Neutrophil (primary cell): ENCODE results near the gene EIF6.

Experiments used
- H3K27ac ChIP-seq: fragments of 200-600 bp; sonication (generic); 2 replicates; pipeline ENCODE4 v1.5.1; 2016; ENCODE audit warnings: mild to moderate bottlenecking, moderate library complexity
- H3K27me3 ChIP-seq: fragments of 200-600 bp; sonication (generic); 2 replicates; pipeline ENCODE4 v1.6.0; 2016; ENCODE audit warnings: mild to moderate bottlenecking
- H3K36me3 ChIP-seq: fragments of 200-600 bp; sonication (generic); 2 replicates; pipeline ENCODE4 v1.5.1; 2017
- H3K4me1 ChIP-seq, 2 experiments: fragments of 200-600 bp in 1 of 2; sonication (generic) in 1 of 2; 1 replicate in 1 of 2; 2 replicates in 1 of 2; pipeline versions ENCODE4 v1.5.1 to v1.6.1; 2013 to 2016; ENCODE audit warnings: low read depth in 1 of 2, low read length in 1 of 2, mild to moderate bottlenecking in 1 of 2, moderate library complexity in 1 of 2; ENCODE audit not compliant: control insufficient read depth in 1 of 2, insufficient read depth in 1 of 2
- H3K4me3 ChIP-seq, 2 experiments: fragments of 200-600 bp in 1 of 2; sonication (generic) in 1 of 2; 1 replicate in 1 of 2; 2 replicates in 1 of 2; pipeline ENCODE4 v1.5.1; 2013 to 2016; ENCODE audit warnings: low read depth in 1 of 2, low read length in 1 of 2, mild to moderate bottlenecking in 1 of 2, moderate library complexity in 1 of 2
- H3K9me3 ChIP-seq: fragments of 200-600 bp; sonication (generic); 2 replicates; pipeline ENCODE4 v1.5.1; 2016
- TF ChIP-seq, protein P1 (sequence below): fragments of 200-600 bp; sonication (generic); IDR thresholded peaks from 2 replicates; pipeline ENCODE4 v1.5.1; 2016; ENCODE audit warnings: antibody characterized with exemption

Gene EIF6

DNA sequence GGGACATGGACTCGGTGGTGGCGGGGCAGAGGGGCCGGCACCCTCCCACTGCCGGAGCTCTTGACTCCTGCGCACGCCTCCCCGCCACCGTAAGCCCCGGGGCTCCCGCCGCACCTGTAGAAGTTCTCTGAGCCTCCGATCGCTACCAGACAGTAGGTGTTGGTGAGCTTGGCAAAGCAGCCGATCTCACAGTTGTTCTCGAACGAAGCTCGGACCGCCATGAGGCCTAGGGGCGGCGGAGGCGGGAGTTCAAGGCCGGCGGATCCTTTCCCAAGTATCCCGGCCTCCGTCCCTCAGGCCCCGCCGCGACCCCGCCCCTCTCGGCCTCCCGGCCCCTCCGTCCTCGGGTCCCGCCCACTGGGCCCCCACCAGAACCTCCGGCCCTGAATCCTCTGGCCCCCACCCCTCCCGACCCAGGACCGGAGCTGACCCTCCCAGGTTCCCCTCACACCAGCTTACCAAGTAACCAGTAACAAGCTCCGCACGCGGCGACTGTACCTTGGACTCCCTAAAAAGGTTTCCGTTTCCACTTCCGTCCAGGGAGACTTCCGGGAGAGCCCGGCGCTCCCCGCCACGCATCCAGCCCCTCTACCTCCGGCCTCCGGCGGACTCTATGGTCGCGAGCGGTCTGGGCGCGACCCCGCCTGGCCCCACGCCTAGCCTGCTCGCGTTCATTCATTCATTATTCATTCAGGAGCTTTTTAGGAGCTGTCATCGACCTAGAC is at the start of gene EIF6:
Gene EIF6, minus strand, starts transcription at position 506 of the 725 bp plus-strand sequence. Its CDS starts 285 bp downstream, at position 221.
- Histone ChIP-seq H3K27me3 (no peaks in the 10 kb centered on the region), H3K4me1 (peaks cover 7 to 19% of the 10 kb centered on the region in 2 experiments), H3K9me3 (no peaks in the 10 kb centered on the region), H3K4me3 (peak within 1 kb of the TSS; percentile 75 to 87), H3K36me3 (peaks cover 12% of the 10 kb centered on the region), H3K27ac (peak within 1 kb of the TSS; percentile 92)
- TF ChIP-seq, protein P1, sequence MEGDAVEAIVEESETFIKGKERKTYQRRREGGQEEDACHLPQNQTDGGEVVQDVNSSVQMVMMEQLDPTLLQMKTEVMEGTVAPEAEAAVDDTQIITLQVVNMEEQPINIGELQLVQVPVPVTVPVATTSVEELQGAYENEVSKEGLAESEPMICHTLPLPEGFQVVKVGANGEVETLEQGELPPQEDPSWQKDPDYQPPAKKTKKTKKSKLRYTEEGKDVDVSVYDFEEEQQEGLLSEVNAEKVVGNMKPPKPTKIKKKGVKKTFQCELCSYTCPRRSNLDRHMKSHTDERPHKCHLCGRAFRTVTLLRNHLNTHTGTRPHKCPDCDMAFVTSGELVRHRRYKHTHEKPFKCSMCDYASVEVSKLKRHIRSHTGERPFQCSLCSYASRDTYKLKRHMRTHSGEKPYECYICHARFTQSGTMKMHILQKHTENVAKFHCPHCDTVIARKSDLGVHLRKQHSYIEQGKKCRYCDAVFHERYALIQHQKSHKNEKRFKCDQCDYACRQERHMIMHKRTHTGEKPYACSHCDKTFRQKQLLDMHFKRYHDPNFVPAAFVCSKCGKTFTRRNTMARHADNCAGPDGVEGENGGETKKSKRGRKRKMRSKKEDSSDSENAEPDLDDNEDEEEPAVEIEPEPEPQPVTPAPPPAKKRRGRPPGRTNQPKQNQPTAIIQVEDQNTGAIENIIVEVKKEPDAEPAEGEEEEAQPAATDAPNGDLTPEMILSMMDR, result no peak

- Histone ChIP-seq H3K9me3 (no peaks in the 10 kb centered on the region), H3K4me3 (no peak overlapping the region), H3K36me3 (no peaks in the 10 kb centered on the region), H3K4me1 (peaks cover 0 to 3% of the 10 kb centered on the region in 2 experiments), H3K27me3 (no peaks in the 10 kb centered on the region), H3K27ac (no peak overlapping the region)
- TF ChIP-seq, protein P1, result no peak
Observed at GRCh38 chr20:35333606-35334005, 49.0 kb upstream of the EIF6 start.

DNA sequence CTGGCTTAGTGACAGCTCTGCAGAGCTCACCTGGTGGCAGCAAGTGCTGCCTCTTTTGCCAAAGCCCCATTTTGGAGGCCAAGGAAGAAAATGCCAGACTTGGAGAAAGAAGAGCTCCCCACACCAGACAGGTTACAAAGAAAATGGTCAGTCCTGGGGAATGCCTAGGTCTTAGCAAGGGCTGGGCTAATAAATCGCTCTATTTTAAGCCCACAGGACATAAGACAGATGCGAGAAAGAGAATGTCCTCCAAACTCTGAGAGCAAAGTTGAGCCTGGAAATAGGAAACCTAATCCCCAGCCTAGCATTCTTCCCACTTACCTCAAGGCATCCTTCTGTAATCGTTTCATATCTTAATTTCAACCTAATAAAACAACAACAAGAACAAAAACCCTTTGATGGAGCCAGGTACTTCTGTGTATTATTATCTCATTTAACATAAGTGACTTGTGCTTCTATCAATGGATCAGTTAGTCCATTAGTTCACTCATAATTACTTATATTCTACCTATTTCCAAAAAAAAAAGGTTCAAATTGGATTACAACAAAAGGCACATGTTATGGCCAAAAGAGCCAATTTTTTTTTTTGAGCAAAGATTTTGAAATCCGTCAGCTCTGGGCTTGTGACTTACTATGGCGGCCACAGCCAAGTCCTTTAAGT is 48.1 kb upstream of the EIF6 start:
- H3K4me3 ChIP-seq, result no peak overlapping the region
- no peaks in the 10 kb centered on the region for H3K9me3 ChIP-seq
- no peak overlapping the region for H3K27ac ChIP-seq
- H3K36me3 ChIP-seq, result no peaks in the 10 kb centered on the region
- TF ChIP-seq, protein P1, result no peak
- H3K4me1 ChIP-seq, result peaks cover 0 to 3% of the 10 kb centered on the region in 2 experiments
- H3K27me3 ChIP-seq, result no peaks in the 10 kb centered on the region

- Histone ChIP-seq H3K9me3 (no peaks in the 10 kb centered on the region), H3K27ac (no peak overlapping the region), H3K4me3 (no peak overlapping the region), H3K36me3 (no peaks in the 10 kb centered on the region), H3K4me1 (no peaks in the 10 kb centered on the region), H3K27me3 (no peaks in the 10 kb centered on the region)
- TF ChIP-seq, protein P1, result no peak
Observed at GRCh38 chr20:35329435-35330139, 45.0 kb upstream of the EIF6 start.

GRCh38 chr20:35328689-35329088 is 44.1 kb upstream of the EIF6 start:
- TF ChIP-seq, protein P1, result no peak
- H3K9me3 ChIP-seq, result no peaks in the 10 kb centered on the region
- H3K4me3 ChIP-seq, result no peak overlapping the region
- no peaks in the 10 kb centered on the region for H3K27me3 ChIP-seq
- H3K36me3 ChIP-seq, result no peaks in the 10 kb centered on the region
- H3K27ac ChIP-seq, result no peak overlapping the region
- H3K4me1 ChIP-seq, result no peaks in the 10 kb centered on the region
